Measurements from ENCODE around the gene GALNS.

GRCh38 chr16:88781140-88782077 is 75.3 kb downstream of the GALNS start:
- TF ChIP-seq CTCF (IDR thresholded peaks at IDR 0.05) = no peak
- TF ChIP-seq POLR2A (IDR thresholded peaks at IDR 0.05) = no peak
